Upper lobe of left lung (tissue), 4 donors: ENCODE results near the gene PCSK5.

Experiments
- CTCF ChIP-seq, 6 experiments: fragments of 450-650 bp in 4 of 6; fragments of 200-600 bp in 2 of 6; sonication (generic) in 2 of 6; IDR thresholded peaks; one replicate each; pipeline ENCODE4 v1.5.1; 2016 to 2019; ENCODE audit warnings: antibody characterized with exemption in 6 of 6
- EP300 ChIP-seq, 4 donors: sonication (generic); formaldehyde crosslinking; IDR thresholded peaks; one replicate each; pipeline ENCODE4 v1.5.1; 2017; ENCODE audit warnings: antibody characterized with exemption in 4 of 4, control low read depth in 2 of 4
- POLR2A ChIP-seq, 4 donors: fragments of 450-650 bp; IDR thresholded peaks; one replicate each; pipeline ENCODE4 v1.5.1; 2016 to 2017; ENCODE audit warnings: antibody characterized with exemption in 4 of 4, mild to moderate bottlenecking in 2 of 4
- POLR2AphosphoS5 ChIP-seq, 2 donors: sonication (generic); formaldehyde crosslinking; IDR thresholded peaks; one replicate each; pipeline ENCODE4 v1.5.1; 2017; ENCODE audit warnings: antibody characterized with exemption in 2 of 2

GRCh38 chr9:76369583-76369982 lies 479.1 kb downstream of the PCSK5 start:
- TF ChIP-seq POLR2A (IDR thresholded peaks at IDR 0.05) (no peak), CTCF (IDR thresholded peaks at IDR 0.05) (no peak), EP300 (IDR thresholded peaks at IDR 0.05) (no peak), POLR2AphosphoS5 (IDR thresholded peaks at IDR 0.05) (no peak)
